KMS-11 (cell line): Measurements from ENCODE around the gene RXFP3.
"Not testable (repeated sequence)": the region's sequence is repeated elsewhere in the genome, so short reads cannot be mapped to it uniquely, and the experiment has no call there.

Experiments used
- H2AFZ ChIP-seq: fragments of 200-600 bp; sonication (generic); 2 replicates; pipeline ENCODE4 v1.6.1; 2016; ENCODE audit warnings: antibody characterized with exemption, mixed run types, low read depth
- H3K27ac ChIP-seq: fragments of 200-600 bp; sonication (generic); 2 replicates; pipeline ENCODE4 v1.6.1; 2016; ENCODE audit warnings: mild to moderate bottlenecking, mixed run types
- H3K27me3 ChIP-seq: fragments of 200-600 bp; sonication (generic); 2 replicates; pipeline ENCODE4 v1.6.1; 2017; ENCODE audit warnings: mild to moderate bottlenecking, low read depth, mixed run types, moderate library complexity; ENCODE audit not compliant: insufficient read depth
- H3K36me3 ChIP-seq: fragments of 200-600 bp; sonication (generic); 2 replicates; pipeline ENCODE4 v1.6.1; 2017; ENCODE audit warnings: mild to moderate bottlenecking, mixed run types; ENCODE audit not compliant: insufficient read depth
- H3K4me1 ChIP-seq: fragments of 200-600 bp; sonication (generic); 2 replicates; pipeline ENCODE4 v1.6.1; 2016; ENCODE audit warnings: mild to moderate bottlenecking, low read depth, mixed run types; ENCODE audit not compliant: poor library complexity, severe bottlenecking
- H3K4me2 ChIP-seq: fragments of 200-600 bp; sonication (generic); 2 replicates; pipeline ENCODE4 v1.7.0; 2016; ENCODE audit warnings: mild to moderate bottlenecking, mixed run types
- H3K4me3 ChIP-seq: fragments of 200-600 bp; sonication (generic); IDR thresholded peaks from 2 replicates; pipeline ENCODE4 v1.6.1; 2017; ENCODE audit warnings: low read depth, low read length, mixed read lengths; ENCODE audit not compliant: insufficient read depth
- H3K79me2 ChIP-seq: fragments of 200-600 bp; sonication (generic); 2 replicates; pipeline ENCODE4 v1.6.1; 2016; ENCODE audit warnings: low read depth, mixed run types; ENCODE audit not compliant: insufficient read depth
- H3K9ac ChIP-seq: fragments of 200-600 bp; sonication (generic); 2 replicates; pipeline ENCODE4 v1.6.1; 2016; ENCODE audit warnings: mild to moderate bottlenecking, mixed run types
- H4K20me1 ChIP-seq: fragments of 200-600 bp; sonication (generic); 2 replicates; pipeline ENCODE4 v1.6.1; 2016; ENCODE audit warnings: mild to moderate bottlenecking, mixed run types; ENCODE audit not compliant: insufficient read depth
- TF ChIP-seq, protein P1 (sequence below): fragments of 200-600 bp; sonication (generic); conservative IDR thresholded peaks from 2 replicates; pipeline ENCODE4 v1.6.1; 2017; ENCODE audit warnings: low read depth, mild to moderate bottlenecking, antibody characterized with exemption, low read length, moderate library complexity, mixed read lengths

RXFP3 gene

DNA sequence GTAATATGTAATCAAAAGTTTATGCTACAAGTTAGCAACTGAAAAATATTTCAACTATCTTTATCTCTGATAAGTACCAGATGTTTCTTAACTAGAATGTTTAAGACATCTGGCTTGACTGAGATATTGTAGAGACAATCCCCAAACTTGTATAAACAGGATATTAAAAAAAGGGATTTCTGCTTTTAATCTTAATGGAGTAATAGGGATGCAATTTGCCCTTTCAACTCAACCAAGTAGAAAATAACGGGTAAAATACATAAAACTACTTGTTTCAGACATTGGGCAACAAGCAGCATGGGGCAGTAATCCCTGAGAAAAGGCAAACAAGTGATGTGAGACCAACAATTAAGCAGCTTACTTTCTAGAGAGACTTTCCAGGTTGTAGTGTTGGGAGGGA, 35.0 kb upstream of the RXFP3 start:
- H3K9ac ChIP-seq, result no peak overlapping the region
- no peaks in the 10 kb centered on the region for H3K27me3 ChIP-seq
- no peak overlapping the region for H2AFZ ChIP-seq
- no peak overlapping the region for H3K4me2 ChIP-seq
- no peak overlapping the region for H3K4me3 ChIP-seq
- no peaks in the 10 kb centered on the region for H4K20me1 ChIP-seq
- TF ChIP-seq, protein P1, sequence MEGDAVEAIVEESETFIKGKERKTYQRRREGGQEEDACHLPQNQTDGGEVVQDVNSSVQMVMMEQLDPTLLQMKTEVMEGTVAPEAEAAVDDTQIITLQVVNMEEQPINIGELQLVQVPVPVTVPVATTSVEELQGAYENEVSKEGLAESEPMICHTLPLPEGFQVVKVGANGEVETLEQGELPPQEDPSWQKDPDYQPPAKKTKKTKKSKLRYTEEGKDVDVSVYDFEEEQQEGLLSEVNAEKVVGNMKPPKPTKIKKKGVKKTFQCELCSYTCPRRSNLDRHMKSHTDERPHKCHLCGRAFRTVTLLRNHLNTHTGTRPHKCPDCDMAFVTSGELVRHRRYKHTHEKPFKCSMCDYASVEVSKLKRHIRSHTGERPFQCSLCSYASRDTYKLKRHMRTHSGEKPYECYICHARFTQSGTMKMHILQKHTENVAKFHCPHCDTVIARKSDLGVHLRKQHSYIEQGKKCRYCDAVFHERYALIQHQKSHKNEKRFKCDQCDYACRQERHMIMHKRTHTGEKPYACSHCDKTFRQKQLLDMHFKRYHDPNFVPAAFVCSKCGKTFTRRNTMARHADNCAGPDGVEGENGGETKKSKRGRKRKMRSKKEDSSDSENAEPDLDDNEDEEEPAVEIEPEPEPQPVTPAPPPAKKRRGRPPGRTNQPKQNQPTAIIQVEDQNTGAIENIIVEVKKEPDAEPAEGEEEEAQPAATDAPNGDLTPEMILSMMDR, result no peak
- H3K36me3 ChIP-seq, result no peaks in the 10 kb centered on the region
- H3K4me1 ChIP-seq, result no peaks in the 10 kb centered on the region
- H3K27ac ChIP-seq, result no peak overlapping the region
- H3K79me2 ChIP-seq, result no peaks in the 10 kb centered on the region

DNA sequence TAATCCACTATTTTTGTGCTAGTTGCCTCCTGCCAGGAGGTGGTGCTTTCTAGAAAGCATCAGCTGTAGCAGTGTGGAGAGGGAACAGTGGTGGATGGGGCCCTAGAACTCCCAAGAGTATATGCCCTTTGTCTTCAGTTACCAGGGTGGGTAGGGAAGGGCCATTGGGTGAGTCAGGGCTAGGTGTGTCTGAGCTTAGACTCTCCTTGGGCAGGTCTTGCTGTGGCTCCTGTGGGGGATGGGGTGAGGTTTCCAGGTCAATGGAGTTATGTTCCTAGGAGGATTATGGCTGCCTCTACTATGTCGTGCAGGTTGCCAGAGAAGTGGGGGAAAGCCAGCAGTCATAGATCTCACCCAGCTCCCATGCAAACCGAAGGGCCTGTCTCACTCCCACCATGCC, 33.1 kb upstream of the RXFP3 start:
- Histone ChIP-seq H2AFZ (no peak overlapping the region), H3K27me3 (no peaks in the 10 kb centered on the region)

DNA sequence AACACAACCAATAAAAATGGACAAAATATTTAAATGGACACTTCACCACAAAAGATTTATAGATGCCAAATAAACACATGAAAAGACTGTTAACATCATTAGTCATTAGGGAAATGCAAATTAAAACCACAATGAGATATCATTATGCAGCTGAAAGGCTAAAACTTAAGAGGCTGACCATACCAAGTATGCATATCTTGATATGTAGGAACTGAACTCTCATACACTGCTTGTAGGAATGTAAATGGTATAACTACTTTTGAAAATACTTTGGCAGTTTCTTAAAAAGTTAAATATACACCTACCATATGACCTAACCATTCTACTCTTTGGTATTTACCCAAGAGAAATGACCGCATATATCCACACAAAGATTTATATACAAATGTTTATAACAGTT, 30.8 kb upstream of the RXFP3 start:
- no peaks in the 10 kb centered on the region for H4K20me1 ChIP-seq
- H3K4me2 ChIP-seq, result no peak overlapping the region
- no peaks in the 10 kb centered on the region for H3K79me2 ChIP-seq
- H3K4me1 ChIP-seq, result no peaks in the 10 kb centered on the region
- TF ChIP-seq, protein P1, result no peak
- H2AFZ ChIP-seq, result no peak overlapping the region
- H3K36me3 ChIP-seq, result no peaks in the 10 kb centered on the region
- H3K27ac ChIP-seq, result no peak overlapping the region
- no peak overlapping the region for H3K4me3 ChIP-seq
- H3K9ac ChIP-seq, result no peak overlapping the region
- no peaks in the 10 kb centered on the region for H3K27me3 ChIP-seq

More for the DNA sequence above, 33.1 kb upstream of the RXFP3 start:
- no peaks in the 10 kb centered on the region for H4K20me1 ChIP-seq
- no peak overlapping the region for H3K27ac ChIP-seq
- TF ChIP-seq, protein P1, result no peak
- no peak overlapping the region for H3K9ac ChIP-seq
- no peak overlapping the region for H3K4me2 ChIP-seq
- no peaks in the 10 kb centered on the region for H3K79me2 ChIP-seq
- H3K4me1 ChIP-seq, result no peaks in the 10 kb centered on the region
- H3K36me3 ChIP-seq, result no peaks in the 10 kb centered on the region
- no peak overlapping the region for H3K4me3 ChIP-seq

DNA sequence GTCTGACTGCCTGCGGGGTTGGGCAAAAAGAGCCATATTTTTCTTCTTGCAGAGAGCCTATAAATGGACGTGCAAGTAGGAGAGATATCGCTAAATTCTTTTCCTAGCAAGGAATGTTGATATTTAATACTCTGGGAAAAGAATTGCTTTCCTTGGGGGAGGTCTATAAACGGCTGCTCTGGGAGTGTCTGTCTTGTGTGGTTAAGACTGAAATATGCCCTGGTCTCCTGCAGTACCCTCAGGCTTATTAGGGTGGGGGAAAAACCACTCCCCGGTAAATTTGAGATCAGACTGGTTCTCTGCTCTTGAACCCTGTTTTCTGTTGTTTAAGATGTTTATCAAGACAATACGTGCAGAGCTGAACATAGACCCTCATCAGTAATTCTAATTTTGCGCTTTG, 29.9 kb upstream of the RXFP3 start:
- not testable (repeated sequence) for H3K4me3 ChIP-seq, H4K20me1 ChIP-seq, H3K27ac ChIP-seq, H3K27me3 ChIP-seq, H3K9ac ChIP-seq, H2AFZ ChIP-seq, H3K36me3 ChIP-seq, H3K4me1 ChIP-seq, H3K4me2 ChIP-seq, H3K79me2 ChIP-seq

DNA sequence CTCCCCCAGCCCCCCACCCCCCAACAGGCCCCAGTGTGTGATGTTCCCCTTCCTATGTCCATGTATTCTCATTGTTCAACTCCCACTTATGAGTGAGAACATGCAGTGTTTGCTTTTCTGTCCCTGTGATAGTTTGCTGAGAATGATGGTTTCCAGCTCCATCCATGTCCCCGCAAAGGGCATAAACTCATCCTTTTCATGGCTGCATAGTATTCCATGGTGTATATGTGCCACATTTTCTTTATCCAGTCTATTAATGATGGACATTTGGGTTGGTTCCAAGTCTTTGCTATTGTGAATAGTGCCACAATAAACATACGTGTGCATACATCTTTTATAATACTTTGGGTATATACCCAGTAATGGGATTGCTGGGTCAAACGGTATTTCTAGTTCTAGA, 21.3 kb upstream of the RXFP3 start:
- H2AFZ ChIP-seq, H4K20me1 ChIP-seq, H3K4me2 ChIP-seq, H3K79me2 ChIP-seq, H3K4me1 ChIP-seq, H3K27ac ChIP-seq, H3K4me3 ChIP-seq, H3K9ac ChIP-seq, H3K27me3 ChIP-seq, H3K36me3 ChIP-seq: not testable (repeated sequence)
